Gastroesophageal sphincter (tissue), 4 donors: ENCODE data around the gene AMMECR1. TPM values are rescaled to one million over a fixed set of nuclear protein-coding genes. Genes with fewer than 3 reads are reported as not detected.
"Not testable (repeated sequence)": the region's sequence is repeated elsewhere in the genome, so short reads cannot be mapped to it uniquely, and the experiment has no call there.

Experiments
- ATAC-seq: fragments of 150-250 bp; one replicate; pipeline ENCODE4 v1.9.1; 2016; ENCODE audit warnings: mild to moderate bottlenecking, moderate library complexity
- H3K27ac ChIP-seq, 4 donors: fragments of 200-600 bp; sonication (generic) in 3 of 4; 1 replicate in 3 of 4; 2 replicates in 1 of 4; pipeline ENCODE4 v1.5.1; 2016 to 2019
- H3K27me3 ChIP-seq: fragments of 200-600 bp; sonication (generic); one replicate; pipeline ENCODE4 v1.5.1; 2019
- H3K36me3 ChIP-seq, 2 donors: fragments of 200-600 bp; sonication (generic); one replicate each; pipeline ENCODE4 v1.5.1; 2019; ENCODE audit warnings: control low read depth in 1 of 2
- H3K4me1 ChIP-seq, 3 donors: fragments of 200-600 bp; sonication (generic); 1 replicate in 2 of 3; 2 replicates in 1 of 3; pipeline ENCODE4 v1.5.1; 2016 to 2019; ENCODE audit warnings: control low read depth in 2 of 3
- H3K4me3 ChIP-seq, 2 donors: fragments of 200-600 bp; sonication (generic); one replicate each; pipeline ENCODE4 v1.5.1; 2019; ENCODE audit warnings: mild to moderate bottlenecking in 1 of 2, moderate library complexity in 1 of 2
- H3K9me3 ChIP-seq, 3 donors: fragments of 200-600 bp; sonication (generic); one replicate each; pipeline ENCODE4 v1.5.1; 2017 to 2019; ENCODE audit warnings: control low read depth in 2 of 3
- EP300 ChIP-seq: sonication (generic); formaldehyde crosslinking; IDR thresholded peaks from one replicate; pipeline ENCODE4 v1.6.1; 2017; ENCODE audit warnings: antibody characterized with exemption, mild to moderate bottlenecking
- POLR2A ChIP-seq, 2 donors: fragments of 450-650 bp; IDR thresholded peaks; one replicate each; pipeline ENCODE4 v1.6.1; 2017; ENCODE audit warnings: antibody characterized with exemption in 2 of 2, mild to moderate bottlenecking in 2 of 2, moderate library complexity in 1 of 2
- POLR2AphosphoS5 ChIP-seq: sonication (generic); formaldehyde crosslinking; IDR thresholded peaks from one replicate; pipeline ENCODE4 v1.6.1; 2017; ENCODE audit warnings: antibody characterized with exemption
- WGBS, 2 donors: methylation state at CpG; one replicate each; pipeline ENCODE4 v1.1.5; 2018; ENCODE audit warnings: low coverage in 1 of 2; 5-methylcytosine and 5-hydroxymethylcytosine counted together
- total RNA-seq, 4 donors: library from RNA; depleted of rRNA; stranded (reverse); fragments of >200 nt; gene quantifications; one replicate each; pipeline ENCODE4 v1.1.0, GENCODE V29; 2016
- TF ChIP-seq, protein P1 (sequence below), 4 experiments: fragments of 200-600 bp in 2 of 4; fragments of 450-650 bp in 2 of 4; sonication (generic) in 1 of 4; IDR thresholded peaks; one replicate each; pipeline ENCODE4 v1.5.1; 2017 to 2019; ENCODE audit warnings: antibody characterized with exemption in 4 of 4, mild to moderate bottlenecking in 2 of 4, moderate library complexity in 2 of 4

Gene AMMECR1
- total RNA-seq, 4 donors from 2014 or later, result 2.6 to 6.8 (median 3.6) TPM

DNA sequence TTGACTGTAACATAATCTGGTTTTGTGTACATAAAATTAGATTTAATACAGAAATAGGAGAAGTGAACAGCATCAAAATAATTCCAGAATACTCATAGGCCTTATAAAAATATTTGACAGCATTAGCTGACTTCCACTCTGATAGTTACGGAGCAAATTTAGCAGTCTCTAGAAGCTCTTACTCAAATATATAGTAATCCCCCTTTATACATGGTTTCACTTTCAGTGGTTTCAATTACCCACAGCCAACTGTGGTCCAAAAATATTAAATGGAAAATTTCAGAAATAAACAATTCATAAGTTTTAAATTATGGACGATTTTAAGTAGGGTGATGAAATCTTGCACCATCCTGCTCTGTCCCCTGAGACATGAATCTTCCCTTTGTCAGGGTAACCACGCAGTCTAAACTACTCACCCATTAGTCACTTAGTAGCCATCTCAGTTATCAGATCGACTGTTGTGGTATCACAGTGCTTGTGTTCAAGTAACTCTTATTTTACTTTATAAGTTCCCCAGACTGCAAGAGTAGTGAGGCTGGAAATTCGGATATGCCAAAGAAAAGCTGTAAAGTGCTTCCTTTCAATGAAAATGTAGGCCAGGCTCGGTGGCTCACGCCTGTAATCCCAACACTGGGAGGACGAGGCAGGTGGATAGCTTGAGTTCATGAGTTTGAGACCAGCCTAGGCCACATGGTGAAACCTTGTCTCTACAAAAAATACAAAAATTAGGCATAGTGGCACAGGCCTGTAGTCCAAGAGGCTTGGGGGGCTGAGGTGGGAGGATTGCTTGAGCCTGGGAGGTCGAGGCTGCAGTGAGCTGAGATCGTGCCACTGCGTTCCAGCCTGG lies 23.5 kb upstream of the AMMECR1 start:
- H3K27ac ChIP-seq, result no peak overlapping the region
- H3K4me1 ChIP-seq, result no peaks in the 10 kb centered on the region
- no peaks in the 10 kb centered on the region for H3K27me3 ChIP-seq
- H3K36me3 ChIP-seq, result no peaks in the 10 kb centered on the region
- TF ChIP-seq POLR2AphosphoS5 (no peak), EP300 (no peak), POLR2A (IDR thresholded peaks at IDR 0.05) (no peak)
- TF ChIP-seq, protein P1, sequence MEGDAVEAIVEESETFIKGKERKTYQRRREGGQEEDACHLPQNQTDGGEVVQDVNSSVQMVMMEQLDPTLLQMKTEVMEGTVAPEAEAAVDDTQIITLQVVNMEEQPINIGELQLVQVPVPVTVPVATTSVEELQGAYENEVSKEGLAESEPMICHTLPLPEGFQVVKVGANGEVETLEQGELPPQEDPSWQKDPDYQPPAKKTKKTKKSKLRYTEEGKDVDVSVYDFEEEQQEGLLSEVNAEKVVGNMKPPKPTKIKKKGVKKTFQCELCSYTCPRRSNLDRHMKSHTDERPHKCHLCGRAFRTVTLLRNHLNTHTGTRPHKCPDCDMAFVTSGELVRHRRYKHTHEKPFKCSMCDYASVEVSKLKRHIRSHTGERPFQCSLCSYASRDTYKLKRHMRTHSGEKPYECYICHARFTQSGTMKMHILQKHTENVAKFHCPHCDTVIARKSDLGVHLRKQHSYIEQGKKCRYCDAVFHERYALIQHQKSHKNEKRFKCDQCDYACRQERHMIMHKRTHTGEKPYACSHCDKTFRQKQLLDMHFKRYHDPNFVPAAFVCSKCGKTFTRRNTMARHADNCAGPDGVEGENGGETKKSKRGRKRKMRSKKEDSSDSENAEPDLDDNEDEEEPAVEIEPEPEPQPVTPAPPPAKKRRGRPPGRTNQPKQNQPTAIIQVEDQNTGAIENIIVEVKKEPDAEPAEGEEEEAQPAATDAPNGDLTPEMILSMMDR (IDR thresholded peaks at IDR 0.05), result no peak
- no peaks in the 10 kb centered on the region for H3K9me3 ChIP-seq
- no peak for ATAC-seq
- 65 to 70% methylated on average over 7 to 8 of the region's 11 CpGs for WGBS, 2 donors
- no peak overlapping the region for H3K4me3 ChIP-seq

DNA sequence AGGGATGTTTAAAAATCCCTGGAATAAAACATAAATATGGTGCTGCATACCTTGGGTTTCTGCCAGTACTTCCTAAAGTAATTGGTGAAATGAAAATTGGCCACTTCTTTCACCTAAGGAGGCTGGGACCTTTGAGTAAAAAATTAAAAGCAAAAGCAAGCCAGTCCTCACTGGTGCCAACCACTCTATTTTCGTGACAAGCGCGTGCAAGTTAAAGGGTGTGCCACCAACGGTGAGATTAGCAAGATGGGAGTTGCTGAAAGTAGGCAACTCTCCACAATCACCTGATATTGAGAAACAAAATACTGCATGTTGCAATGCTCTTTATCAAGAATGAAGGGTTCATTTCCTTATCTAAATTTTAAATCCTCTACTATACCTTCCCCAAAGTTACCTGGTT lies 21.1 kb upstream of the AMMECR1 start:
- Histone ChIP-seq H3K4me3 (no peak overlapping the region), H3K36me3 (no peaks in the 10 kb centered on the region), H3K9me3 (no peaks in the 10 kb centered on the region), H3K27me3 (no peaks in the 10 kb centered on the region), H3K4me1 (no peaks in the 10 kb centered on the region), H3K27ac (no peak overlapping the region)
- 63 to 84% methylated on average over 3 to 4 of the region's 4 CpGs for WGBS, 2 donors
- ATAC-seq, result no peak
- TF ChIP-seq POLR2A (IDR thresholded peaks at IDR 0.05) (no peak), POLR2AphosphoS5 (no peak), EP300 (no peak)
- TF ChIP-seq, protein P1 (IDR thresholded peaks at IDR 0.05), result no peak

DNA sequence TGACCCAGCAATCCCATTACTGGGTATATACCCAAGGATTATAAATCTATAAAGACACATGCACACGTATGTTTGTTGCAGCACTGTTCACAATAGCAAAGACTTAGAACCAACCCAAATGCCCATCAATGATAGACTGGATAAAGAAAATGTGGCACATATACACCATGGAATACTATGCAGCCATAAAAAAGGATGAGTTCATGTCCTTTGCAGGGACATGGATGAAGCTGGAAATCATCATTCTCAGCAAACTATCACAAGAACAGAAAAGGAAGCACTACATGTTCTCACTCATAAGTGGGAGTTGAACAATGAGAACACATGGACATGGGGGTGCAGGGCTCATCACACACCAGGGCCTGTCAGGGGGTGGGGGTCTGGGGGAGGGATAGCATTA lies 15.6 kb upstream of the AMMECR1 start:
- WGBS, 2 donors, result no CpG with 5 or more reads among the region's 1 CpG
- H3K9me3 ChIP-seq, ATAC-seq, H3K4me3 ChIP-seq, H3K27ac ChIP-seq, H3K4me1 ChIP-seq, H3K36me3 ChIP-seq, H3K27me3 ChIP-seq: not testable (repeated sequence)

DNA sequence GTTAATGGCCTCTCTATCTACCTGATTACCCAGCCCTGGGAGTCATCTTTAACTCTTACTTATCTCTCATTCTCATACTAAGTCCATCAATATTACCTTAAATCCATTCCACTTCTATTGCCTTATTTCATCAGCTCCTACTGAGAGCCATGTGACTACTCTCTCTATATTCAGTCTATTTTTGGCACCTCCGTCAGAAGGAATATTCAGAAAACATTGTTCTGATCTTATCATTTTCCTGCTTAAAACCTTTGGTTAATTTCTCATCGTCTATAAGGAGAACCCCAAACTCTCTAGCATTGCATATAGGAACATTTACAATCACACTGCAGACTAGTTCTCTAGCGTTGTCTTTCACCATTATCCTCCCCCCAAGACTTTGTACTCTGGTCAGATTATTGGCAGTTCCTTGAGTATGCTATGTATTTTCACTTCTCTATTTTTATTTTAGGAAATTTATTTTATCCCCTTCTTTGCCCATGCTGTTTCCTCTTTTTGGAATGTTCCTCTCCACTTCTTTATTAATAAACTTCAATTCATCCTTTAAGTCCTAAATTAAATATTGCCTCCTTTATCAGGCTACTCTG lies 13.7 kb upstream of the AMMECR1 start:
- no peak overlapping the region for H3K27ac ChIP-seq
- H3K36me3 ChIP-seq, result no peaks in the 10 kb centered on the region
- 52 to 80% methylated on average over 3 of the region's 3 CpGs for WGBS, 2 donors
- H3K27me3 ChIP-seq, result no peaks in the 10 kb centered on the region
- no peak for ATAC-seq
- no peaks in the 10 kb centered on the region for H3K9me3 ChIP-seq
- no peaks in the 10 kb centered on the region for H3K4me1 ChIP-seq
- no peak for TF ChIP-seq POLR2AphosphoS5
- TF ChIP-seq, protein P1 (IDR thresholded peaks at IDR 0.05), result no peak
- TF ChIP-seq POLR2A (IDR thresholded peaks at IDR 0.05), result no peak
- TF ChIP-seq EP300, result no peak
- no peak overlapping the region for H3K4me3 ChIP-seq

DNA sequence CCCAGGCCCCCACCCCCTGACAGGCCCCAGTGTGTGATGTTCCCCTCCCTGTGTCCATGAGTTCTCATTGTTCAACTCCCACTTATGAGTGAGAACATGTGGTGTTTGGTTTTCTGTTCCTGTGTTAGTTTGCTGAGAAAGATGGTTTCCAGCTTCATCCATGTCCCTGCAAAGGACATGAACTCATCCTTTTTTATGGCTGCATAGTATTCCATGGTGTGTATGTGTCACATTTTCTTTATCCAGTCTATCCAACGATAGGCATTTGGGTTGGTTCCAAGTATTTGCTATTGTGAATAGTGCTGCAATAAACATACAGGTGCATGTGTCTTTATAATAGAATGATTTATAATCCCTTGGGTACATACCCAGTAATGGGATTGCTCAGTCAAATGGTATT lies 10.7 kb upstream of the AMMECR1 start:
- not testable (repeated sequence) for ATAC-seq, H3K4me1 ChIP-seq, H3K4me3 ChIP-seq, H3K36me3 ChIP-seq, H3K9me3 ChIP-seq, H3K27ac ChIP-seq, H3K27me3 ChIP-seq
- 67% methylated on average over 1 of the region's 1 CpG; no CpG with 5 or more reads in 1 of the 2 donors for WGBS, 2 donors

DNA sequence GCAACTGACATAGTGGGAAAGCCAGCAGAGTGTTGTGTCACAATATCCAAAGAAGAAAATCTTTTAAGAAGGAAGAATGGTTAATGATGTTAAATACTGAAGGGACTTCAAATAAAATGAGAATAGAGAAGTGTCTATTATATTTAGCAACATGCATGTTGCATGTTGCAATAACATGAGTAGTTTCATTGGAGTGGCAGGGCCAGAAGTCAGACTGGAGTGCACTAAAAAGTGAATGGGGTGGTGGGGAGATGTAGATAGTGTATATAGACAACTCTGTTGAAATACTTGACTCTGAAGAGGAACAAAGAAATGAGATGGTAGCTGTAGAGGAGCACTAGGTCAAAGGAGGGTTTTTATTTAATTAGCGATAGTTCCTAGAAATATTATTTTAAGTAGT lies 9.5 kb upstream of the AMMECR1 start:
- Histone ChIP-seq H3K4me3 (no peak overlapping the region), H3K4me1 (no peaks in the 10 kb centered on the region), H3K27ac (no peak overlapping the region), H3K27me3 (no peaks in the 10 kb centered on the region), H3K9me3 (no peaks in the 10 kb centered on the region), H3K36me3 (no peaks in the 10 kb centered on the region)
- TF ChIP-seq EP300, result no peak
- TF ChIP-seq, protein P1 (IDR thresholded peaks at IDR 0.05), result no peak
- 60 to 83% methylated on average over 1 of the region's 1 CpG for WGBS, 2 donors
- ATAC-seq, result no peak
